Measurements from ENCODE around the gene DCP1B.

The DCP1B gene

GRCh38 chr12:1972856-1973317, 31.4 kb downstream of the DCP1B start:
- Histone ChIP-seq H3K27ac (no peak overlapping the region), H3K27me3 (ENCODE audit: insufficient read depth, low read depth) (no peaks in the 10 kb centered on the region), H2AFZ (ENCODE audit: low read depth) (no peak overlapping the region), H4K20me1 (ENCODE audit: insufficient read depth) (no peaks in the 10 kb centered on the region), H3K36me3 (ENCODE audit: insufficient read depth) (no peaks in the 10 kb centered on the region), H3K9ac (no peak overlapping the region), H3K79me2 (ENCODE audit: insufficient read depth, low read depth) (no peaks in the 10 kb centered on the region), H3K4me3 (IDR thresholded peaks at IDR 0.05; ENCODE audit: insufficient read depth, low read depth, low read length) (no peak overlapping the region), H3K4me2 (no peak overlapping the region), H3K4me1 (ENCODE audit: low read depth, poor library complexity, severe bottlenecking) (peaks cover 10% of the 10 kb centered on the region)
- no peak for TF ChIP-seq CTCF (conservative IDR thresholded peaks at IDR 0.05; ENCODE audit: low read depth, low read length)

GRCh38 chr12:1972260-1972659, 32.0 kb downstream of the DCP1B start:
- H3K9ac ChIP-seq = no peak overlapping the region
- no peaks in the 10 kb centered on the region for H3K79me2 ChIP-seq (ENCODE audit: insufficient read depth, low read depth)
- no peak overlapping the region for H3K4me3 ChIP-seq (IDR thresholded peaks at IDR 0.05; ENCODE audit: insufficient read depth, low read depth, low read length)
- H3K4me1 ChIP-seq (ENCODE audit: low read depth, poor library complexity, severe bottlenecking) = peaks cover 4% of the 10 kb centered on the region
- no peaks in the 10 kb centered on the region for H3K36me3 ChIP-seq (ENCODE audit: insufficient read depth)
- no peak overlapping the region for H3K27ac ChIP-seq
- no peaks in the 10 kb centered on the region for H3K27me3 ChIP-seq (ENCODE audit: insufficient read depth, low read depth)
- no peaks in the 10 kb centered on the region for H4K20me1 ChIP-seq (ENCODE audit: insufficient read depth)
- no peak for TF ChIP-seq CTCF (conservative IDR thresholded peaks at IDR 0.05; ENCODE audit: low read depth, low read length)
- H3K4me2 ChIP-seq = no peak overlapping the region
- H2AFZ ChIP-seq (ENCODE audit: low read depth) = no peak overlapping the region

- Histone ChIP-seq H2AFZ (ENCODE audit: low read depth) (no peak overlapping the region), H3K4me3 (IDR thresholded peaks at IDR 0.05; ENCODE audit: insufficient read depth, low read depth, low read length) (no peak overlapping the region), H3K4me2 (no peak overlapping the region), H3K4me1 (ENCODE audit: low read depth, poor library complexity, severe bottlenecking) (no peaks in the 10 kb centered on the region), H3K79me2 (ENCODE audit: insufficient read depth, low read depth) (no peaks in the 10 kb centered on the region), H3K36me3 (ENCODE audit: insufficient read depth) (no peaks in the 10 kb centered on the region; the same call in 1 of the 2 replicates), H3K27ac (no peak overlapping the region), H4K20me1 (ENCODE audit: insufficient read depth) (no peaks in the 10 kb centered on the region), H3K9ac (no peak overlapping the region), H3K27me3 (ENCODE audit: insufficient read depth, low read depth) (no peaks in the 10 kb centered on the region)
- TF ChIP-seq CTCF (conservative IDR thresholded peaks at IDR 0.05; ENCODE audit: low read depth, low read length) = no peak
Measured at GRCh38 chr12:1970331-1970900, 33.8 kb downstream of the DCP1B start.

- Histone ChIP-seq H3K79me2 (ENCODE audit: insufficient read depth, low read depth) (no peaks in the 10 kb centered on the region), H3K4me2 (no peak overlapping the region), H3K4me3 (IDR thresholded peaks at IDR 0.05; ENCODE audit: insufficient read depth, low read depth, low read length) (no peak overlapping the region), H3K27me3 (ENCODE audit: insufficient read depth, low read depth) (no peaks in the 10 kb centered on the region), H3K27ac (no peak overlapping the region), H3K36me3 (ENCODE audit: insufficient read depth) (no peaks in the 10 kb centered on the region; the same call in 1 of the 2 replicates), H3K9ac (no peak overlapping the region), H2AFZ (ENCODE audit: low read depth) (no peak overlapping the region), H4K20me1 (ENCODE audit: insufficient read depth) (no peaks in the 10 kb centered on the region), H3K4me1 (ENCODE audit: low read depth, poor library complexity, severe bottlenecking) (no peaks in the 10 kb centered on the region)
- TF ChIP-seq CTCF (conservative IDR thresholded peaks at IDR 0.05; ENCODE audit: low read depth, low read length) = no peak
Measured at GRCh38 chr12:1966561-1967226, 37.6 kb downstream of the DCP1B start.
